NCI-H2171 treated with DMSO at 0.1 percent for 48 hours (cell line): ENCODE data around the gene CRYBG1.
"Not testable (repeated sequence)": the region's sequence is repeated elsewhere in the genome, so short reads cannot be mapped to it uniquely, and the experiment has no call there.

ENCODE experiments used
- DNase-seq: peaks from one replicate; lab custom pipeline; 2025; lab: John Stamatoyannopoulos, UW

Gene CRYBG1

DNA sequence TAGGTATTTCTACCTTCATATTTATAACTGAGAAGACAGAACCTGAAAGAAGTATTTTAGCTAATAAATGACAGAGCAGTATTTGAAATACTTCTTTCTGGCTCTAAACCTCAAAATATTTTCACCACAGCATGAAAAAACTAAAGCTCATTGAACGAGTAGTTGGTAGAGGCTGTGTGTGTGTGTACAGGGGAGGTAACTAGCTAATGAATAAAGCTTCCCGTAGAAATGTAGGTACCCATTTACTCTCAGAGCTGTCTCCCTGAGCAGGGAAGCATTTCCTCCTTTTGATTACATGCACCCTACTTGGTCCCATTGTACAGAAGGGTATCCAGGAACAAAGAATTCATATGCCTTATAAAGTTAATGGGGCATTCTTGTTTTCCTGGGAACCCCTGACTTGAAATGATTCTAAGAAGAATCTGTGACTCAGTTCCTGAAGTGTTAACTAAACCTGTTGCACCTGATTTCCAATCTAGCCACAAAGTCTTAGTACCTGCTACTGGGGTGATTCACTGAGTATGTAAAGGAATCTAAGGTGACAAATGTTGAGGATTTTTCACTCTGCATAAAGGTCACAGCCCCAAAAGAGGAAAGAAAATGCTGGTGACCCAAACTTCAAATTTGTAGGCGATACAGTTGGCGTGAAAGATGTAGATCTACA is 12.5 kb downstream of the CRYBG1 start:
- no peak for DNase-seq

DNA sequence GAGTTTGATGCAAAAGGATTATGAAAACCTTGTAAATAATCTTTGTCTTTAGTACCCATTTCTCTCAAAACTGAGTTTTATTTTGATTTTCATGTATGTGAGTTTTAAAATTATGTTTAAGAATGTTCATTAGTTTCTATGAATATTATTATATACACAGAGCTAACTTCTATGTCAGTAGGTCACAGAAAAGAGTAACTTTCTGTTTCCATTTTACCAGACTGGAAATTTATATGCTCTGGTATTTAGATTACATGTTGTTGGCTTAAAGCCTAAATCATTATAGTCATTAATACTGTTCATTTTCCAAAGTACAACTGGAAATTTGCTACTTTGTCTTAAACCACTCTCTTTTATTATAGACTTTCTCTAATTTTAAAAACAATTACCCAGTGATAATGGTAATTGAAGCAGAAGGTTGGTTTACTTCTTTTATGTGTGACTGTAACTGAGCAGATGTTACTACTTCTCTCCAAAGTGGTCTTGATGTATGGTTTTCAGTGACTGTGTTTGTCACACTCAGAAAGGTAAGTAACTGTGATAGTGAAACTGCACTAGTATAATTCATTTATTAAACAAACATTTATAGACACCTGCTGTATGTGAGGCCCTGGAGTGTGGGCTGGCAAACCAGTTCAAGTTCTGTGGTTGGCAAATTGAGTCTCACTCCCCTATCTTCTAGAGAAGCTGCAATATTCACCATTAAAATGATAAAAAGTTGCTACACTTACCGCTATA is 13.2 kb downstream of the CRYBG1 start:
- no peak for DNase-seq

DNA sequence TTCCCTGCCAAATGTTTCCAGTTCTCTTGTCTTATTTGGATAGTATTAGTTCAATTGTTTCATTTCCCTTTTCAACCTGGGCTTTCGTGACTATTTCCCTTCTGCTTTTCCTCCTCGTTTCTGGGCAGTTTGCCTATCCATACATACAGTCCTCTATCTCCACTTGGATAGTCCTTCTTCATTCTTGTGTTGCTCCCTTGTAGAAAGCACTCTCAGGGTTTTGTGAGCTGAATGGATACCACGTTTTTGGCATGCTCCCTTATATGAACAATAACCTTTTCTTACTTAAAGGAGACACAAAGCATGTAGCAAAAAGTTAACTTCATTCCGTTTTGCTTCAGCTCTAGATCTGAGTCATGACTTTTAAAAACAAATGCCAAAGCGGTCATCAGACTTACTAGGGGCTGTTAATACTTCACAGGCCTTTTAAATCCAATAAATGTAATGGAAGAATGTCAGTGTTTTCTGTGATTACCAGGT is 16.6 kb downstream of the CRYBG1 start:
- DNase-seq = no peak

DNA sequence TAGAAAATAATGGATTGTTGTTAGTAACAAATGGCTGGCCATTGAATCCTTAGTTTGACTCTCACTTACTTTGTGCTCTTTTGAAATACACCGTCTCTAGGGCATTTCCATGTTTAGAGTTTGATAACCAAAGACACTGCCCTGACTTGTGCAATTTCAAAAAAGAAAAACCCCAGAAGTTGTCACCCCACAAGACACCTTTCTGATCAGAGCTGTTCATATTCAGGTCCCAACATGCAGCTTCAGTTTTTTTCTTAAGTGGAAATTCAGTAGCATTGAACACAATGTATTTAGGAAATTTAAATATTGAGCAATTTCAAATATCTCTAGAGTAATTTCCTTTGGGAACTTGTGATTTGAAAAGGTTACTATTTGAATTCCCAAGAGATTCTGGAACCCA is 19.4 kb downstream of the CRYBG1 start:
- no peak for DNase-seq

DNA sequence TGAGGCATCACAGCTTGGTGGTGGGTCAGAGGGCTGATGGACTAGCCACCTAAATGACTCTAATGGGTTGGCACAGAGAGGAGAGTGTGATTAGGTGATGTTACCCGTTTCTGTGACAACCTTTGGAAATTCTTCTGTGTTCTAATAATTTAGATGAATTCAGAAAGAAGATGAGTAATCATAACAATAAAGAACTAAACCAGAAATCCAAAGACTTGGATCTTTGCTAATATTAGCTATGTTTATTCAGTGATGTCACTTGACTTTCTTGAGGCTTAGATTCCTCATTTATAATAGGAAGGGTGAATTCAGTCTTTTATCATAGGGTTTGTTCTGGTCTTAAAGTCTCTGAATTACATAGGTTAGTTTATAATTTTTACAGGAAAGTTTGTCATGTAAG is 19.9 kb downstream of the CRYBG1 start:
- DNase-seq = no peak

DNA sequence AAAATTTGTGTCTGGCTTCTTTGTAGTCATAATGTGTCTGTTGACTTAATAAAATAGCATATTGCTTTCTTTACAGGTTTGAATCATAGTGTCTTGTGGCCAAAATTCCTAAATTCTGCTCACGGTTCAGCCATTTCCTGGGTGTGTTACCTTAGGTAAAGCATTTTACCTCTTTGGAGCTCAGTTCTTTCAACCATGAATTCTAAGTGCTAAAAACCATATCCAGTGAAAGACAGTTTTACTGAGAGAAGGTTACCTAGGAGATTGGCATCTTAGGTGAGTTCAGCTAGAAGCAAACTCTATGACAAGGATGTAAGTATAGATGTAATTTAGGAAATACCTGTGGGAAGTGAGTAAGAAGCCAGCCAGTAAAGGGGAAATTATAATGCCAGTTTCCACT is 20.7 kb downstream of the CRYBG1 start:
- DNase-seq = no peak

DNA sequence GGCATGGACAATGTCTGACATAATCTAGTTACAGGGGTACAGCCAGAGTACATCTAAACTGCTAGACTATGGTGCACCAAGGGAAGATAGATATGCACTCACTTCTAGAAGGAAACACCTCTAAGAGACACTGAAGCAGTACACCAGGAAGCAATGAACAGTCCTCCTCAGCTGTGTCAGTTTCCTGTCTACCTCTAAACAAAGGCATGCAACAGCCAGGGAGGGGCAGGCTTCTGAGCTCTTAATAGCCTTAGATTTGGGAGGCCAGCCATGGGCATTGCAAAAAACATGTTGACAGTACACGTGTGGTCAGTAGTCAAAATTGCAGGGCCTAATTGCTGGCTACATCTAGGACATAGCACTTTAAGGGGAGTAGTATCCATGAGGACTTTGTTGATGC is 21.4 kb downstream of the CRYBG1 start:
- no peak for DNase-seq

DNA sequence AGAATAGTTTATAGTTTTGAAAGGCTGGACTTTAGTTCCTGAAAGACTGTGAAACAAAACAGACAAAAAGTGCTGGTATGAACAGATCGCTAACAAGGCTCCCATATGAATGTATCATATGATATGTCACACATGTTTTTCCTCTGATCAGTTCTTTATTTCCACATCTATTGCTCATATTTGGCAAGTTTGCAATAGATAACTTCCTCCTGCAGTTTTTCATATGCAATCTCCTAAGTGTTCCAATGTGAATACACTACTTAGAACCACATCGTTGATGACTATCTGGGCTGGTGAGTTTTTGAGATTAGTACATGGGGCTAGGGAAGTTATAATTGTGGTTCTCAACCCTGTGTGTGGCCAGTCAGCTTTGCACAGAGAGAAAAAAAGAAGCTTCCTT is 23.1 kb downstream of the CRYBG1 start:
- DNase-seq = no peak

DNA sequence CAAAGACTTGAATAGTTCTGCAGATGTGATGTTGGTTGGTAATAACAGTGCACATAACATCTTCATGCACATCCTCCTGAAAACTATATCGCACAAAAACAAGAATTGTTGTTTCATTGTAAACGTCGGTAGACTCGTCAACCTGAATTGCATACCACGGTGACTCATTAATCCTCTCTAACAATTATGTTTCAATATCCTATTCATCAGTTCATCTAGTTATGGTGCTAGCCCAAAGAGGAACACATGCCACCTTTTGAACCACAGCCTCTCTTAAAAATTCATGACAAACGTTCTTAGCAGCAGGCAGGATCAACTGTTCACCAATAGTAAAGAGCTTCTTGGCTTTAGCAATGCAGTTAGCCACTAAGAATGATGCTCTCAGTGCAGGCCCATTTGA is 25.0 kb downstream of the CRYBG1 start:
- DNase-seq = no peak

DNA sequence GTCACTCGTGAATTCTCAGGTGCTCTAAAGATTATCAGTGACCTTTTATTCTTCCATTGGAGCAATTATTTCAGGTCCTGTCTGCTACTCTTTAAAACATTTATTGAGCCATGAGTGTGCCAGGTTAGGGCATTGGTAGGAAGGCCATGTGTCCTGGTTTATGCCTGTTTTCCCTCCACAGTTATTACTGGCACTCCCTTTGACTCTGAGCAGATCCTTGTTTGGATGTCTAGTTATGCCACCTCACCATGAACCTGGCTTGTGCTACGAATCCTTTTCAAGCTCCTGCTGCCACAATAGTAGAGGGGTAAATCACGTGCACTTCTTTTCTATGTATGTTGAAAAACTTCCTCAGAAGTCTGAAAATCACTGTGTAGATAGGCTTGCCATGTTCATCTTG is 27.4 kb downstream of the CRYBG1 start:
- DNase-seq = no peak

DNA sequence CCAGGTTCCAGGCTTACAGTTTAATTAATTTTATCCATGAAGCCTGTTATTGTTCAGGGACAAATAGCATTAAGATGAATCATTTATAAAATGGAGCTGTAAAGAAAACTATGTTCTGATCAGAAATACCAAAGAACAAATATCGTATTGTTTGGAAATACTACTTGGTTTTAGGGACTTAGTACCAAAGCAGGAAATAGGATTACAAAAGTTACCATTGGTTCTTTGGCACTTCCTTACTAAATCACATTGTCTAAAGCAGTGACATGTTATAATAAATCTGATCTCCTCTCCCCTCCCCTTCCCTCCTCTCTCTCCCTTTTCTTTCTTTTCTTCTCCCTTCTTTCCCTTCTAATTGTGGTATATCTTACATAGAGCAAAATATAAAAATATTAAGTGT is 29.6 kb downstream of the CRYBG1 start:
- DNase-seq = no peak

DNA sequence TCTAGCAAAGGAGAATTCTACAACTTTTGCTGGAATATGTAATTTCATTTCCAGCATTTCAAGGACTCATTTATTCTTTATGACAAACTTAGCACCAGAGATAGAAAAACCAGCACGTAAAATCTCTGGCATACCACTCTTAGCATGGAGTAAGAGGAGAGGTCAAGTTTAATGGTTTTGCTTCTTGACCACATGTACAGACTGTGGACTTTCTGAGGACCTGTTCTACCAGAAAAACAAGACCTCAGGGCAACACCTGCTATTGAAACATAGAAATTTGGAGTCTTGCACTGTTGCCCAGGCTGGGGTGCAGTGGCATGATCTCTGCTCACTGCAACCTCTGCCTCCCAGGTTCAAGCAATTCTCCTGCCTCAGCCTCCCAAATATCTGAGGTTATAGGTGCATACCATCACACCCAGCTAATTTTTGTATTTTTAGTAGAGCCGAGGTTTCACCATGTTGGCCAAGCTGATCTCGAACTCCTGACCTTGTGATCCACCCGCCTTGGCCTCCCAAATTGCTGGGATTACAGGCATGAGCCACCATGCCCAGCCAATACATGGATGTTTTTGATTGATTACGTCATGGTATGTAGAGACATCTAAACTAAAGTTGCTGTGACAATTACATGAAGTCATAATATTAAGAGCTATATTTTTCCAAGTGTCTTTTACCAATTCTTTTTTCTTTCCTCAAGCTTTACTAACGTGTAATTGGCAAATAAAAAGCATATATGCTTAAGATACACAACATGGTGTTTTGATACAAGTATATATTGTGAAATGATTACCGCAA is 36.1 kb downstream of the CRYBG1 start:
- no peak for DNase-seq

DNA sequence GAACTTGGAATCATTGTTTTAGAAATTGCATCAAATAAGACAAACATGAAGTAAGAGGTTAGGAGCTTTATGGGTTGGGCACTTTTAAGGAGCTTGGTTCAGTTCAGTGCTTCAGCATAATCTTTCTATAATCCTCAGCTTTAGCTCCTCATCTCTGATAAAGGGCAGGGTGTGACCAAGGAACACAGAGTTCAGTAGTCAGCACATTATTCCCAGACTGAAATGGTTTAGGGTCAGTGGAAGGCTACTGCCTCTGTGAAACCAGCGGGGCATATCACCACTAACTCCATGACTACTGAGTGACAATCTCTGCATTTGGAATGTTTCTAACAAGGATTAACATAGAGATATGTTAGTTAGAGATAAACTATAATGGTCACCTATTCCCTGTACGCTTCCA is 36.9 kb downstream of the CRYBG1 start:
- no peak for DNase-seq

DNA sequence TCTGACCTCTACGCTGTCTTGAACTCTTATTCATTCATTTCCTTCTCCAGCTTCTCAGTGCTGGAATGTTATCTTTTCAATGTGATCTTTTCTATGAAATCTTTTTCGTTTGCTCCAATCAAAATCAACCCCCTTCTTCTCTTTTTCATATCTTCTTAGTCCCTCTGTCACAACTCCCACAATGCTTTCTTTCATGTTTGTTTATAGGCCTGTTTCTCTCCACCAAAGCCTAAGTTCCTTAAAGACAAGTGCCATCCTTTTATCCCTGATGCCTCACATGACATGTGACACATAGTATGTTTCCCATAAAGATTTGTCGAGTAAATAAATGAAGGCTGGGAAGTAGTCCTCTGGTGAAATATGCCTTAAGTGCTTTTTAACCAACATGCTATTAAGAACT is 38.1 kb downstream of the CRYBG1 start:
- DNase-seq = no peak

DNA sequence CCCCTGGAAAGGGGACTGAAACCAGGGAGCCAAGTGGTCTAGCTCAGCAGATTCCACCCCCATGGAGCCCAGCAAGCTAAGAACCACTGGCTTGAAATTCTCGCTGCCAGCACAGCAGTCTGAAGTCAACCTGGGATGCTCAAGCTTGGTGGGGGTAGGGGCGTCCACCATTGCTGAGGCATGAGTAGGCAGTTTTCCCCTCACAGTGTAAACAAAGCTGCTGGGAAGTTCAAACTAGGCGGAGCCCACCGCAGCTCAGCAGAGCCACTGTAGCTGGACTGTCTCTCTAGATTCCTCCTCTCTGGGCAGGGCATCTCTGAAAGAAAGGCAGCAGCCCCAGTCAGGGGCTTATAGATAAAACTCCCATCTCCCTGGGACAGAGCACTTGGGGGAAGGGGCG is 44.5 kb downstream of the CRYBG1 start:
- not testable (repeated sequence) for DNase-seq

DNA sequence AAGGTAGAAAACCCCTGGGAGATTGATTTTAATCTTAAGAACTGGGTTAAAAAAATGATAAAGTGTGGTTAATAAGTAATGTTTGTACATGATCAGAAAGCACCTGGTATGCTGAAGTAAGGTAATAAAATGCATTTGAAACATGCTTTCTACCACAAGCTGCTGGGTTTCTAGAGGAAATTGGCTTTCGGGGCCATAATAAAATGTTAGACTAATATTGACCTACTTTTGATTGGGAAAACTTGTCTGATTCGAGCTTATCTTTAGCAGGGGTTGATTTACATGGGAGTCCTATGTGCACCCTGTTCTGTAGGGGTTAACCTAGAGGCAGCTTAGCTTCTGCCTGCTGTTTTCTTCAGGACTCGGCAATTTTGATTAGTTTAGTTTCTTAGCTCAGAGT is 50.5 kb downstream of the CRYBG1 start:
- DNase-seq = no peak

DNA sequence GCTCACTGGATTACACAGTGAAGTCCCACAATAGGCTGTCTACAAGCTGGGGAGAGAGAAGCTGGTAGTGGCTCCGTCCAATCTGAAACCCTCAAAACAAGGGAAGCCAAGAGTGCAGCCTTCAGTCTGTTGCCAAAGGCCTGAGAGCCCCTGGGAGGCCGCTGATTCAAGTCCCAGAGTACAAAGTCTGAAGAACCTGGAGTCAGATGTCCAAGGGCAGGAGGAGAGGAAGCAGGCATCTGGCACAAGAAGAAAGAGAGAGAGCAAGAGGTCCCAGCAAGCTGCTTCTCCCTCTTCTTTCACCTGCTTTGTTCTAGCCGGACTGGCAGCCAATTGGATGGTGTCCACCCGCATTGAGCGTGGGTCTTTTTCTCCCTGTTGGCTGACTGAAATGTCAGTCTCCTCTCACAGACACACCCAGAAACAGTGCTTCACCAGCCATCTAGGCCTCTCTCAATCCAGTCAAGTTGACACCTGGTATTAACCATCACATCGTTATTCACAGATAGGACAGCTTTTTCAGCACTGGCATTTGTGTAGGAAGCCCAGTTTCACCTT is 51.2 kb downstream of the CRYBG1 start:
- DNase-seq = no peak

DNA sequence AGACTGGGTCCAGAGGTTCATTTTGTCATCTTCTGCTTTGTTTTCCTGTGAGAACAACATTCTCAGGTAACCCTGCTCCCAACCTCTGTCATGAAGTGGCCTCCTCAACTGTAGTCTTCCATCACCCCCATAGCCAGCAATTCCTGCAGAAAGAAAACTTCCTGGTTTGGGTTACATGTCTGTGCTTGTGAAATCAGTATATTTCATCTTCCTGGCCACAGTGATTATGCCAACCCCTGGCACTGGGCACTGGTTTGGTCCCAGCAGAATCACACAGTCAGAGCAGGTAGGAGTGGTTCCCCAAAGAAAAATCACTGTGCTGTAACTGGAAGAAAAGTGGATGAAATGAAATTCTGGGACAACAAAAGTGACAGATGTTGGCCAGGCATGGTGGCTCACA is 52.5 kb downstream of the CRYBG1 start:
- no peak for DNase-seq

DNA sequence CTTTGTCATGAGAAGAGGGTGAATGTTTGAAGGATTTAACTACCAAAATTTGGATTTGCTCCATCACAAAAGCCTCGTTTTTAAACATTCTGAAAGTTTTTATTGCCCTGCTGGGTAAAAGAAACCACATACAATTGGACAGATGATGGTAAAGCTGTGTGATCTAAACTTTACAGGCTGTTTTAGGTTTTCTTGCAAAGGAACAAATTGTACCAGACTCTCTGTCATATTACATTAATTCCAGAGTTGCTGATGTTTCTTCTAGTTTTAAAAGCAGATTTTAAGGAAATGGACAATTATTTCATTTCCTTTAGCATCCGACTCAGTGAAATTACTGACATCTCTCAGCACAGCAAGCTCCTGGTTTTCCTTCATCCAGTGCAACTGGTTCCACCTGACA is 53.2 kb downstream of the CRYBG1 start:
- DNase-seq = no peak

DNA sequence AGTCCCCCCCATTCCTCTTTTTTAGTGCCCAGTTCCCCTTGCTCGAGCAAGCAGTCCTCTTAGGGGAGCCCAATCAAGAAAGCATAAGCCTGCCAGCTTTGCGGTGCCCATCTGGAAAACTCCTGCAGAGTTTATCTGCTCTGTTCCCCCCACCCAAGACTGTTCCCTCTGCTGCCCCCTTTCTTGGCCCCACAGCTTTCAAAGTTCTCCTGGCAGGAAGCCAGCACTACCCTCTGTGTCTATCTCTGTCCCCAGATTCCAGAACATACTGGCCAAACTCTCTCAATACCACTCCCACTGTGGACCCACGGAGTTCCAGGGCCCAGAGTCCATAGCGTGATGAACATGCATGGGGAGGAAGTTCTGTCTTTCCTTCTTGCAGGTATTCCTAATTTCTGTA is 55.4 kb downstream of the CRYBG1 start:
- no peak for DNase-seq

DNA sequence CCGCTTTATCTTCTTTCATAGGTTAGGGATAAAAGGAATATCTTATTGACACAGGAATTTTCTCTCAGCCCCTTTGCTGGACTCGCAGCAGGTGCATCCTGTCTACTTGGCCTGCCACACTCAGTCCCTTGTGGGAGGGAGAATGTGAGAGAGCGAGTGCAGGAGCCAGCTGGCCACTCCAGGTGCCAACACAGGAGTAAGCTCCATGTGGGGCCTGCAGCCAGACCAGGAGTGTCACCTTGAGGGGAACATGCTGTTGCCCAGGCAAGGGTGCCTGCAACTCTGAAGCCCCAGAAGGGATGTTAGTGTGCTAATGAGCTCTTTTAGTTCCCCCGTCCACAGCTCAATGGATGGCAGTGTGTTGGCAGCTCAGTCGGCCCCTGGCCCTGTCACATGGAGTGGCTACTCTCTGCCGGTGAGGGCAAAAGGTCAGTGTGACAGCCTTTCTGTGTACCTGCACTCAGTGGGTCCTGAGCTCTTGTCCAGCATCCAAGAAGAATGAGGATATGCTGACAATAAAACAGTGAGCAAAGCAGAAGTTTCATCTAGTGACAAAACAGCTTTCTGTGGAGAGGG is 57.1 kb downstream of the CRYBG1 start:
- DNase-seq = no peak

DNA sequence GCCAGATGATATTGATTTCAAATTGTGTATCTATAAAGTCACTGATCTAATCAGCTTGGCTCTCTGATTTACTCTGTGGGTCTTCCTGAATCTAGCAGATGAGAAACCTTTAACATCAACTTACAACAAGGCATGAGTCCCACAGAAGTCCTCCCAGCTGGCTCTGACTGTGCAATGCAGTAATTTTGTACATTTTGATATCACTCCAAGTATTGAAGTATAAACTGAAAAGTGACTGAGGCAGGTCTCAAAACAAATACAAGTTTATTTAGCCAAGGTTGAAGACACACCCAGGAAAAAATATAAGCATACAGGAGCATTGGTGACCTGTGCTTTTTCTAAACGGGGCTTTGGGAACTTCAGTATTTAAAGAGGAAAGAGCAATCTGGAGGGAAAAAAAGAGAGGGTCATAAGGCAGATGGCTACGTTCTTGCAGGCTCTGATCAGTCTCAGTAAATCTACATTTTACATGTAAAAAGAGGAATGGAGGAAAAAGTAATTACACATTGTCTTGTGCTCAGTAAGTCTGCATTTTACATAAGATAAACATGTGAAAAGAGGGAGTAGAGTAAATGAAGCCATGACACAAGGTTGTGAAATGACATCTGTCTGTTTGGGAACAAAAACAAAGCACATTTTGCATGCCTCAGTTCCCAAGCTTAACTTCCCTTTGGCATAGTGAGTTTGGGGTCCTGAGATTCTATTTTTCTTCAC is 59.5 kb downstream of the CRYBG1 start:
- no peak for DNase-seq
